Neutrophil (primary cell): ENCODE results near the gene ADD3.

Experiments used
- H3K27ac ChIP-seq: fragments of 200-600 bp; sonication (generic); 2 replicates; pipeline ENCODE4 v1.5.1; 2016; ENCODE audit warnings: mild to moderate bottlenecking, moderate library complexity
- H3K27me3 ChIP-seq: fragments of 200-600 bp; sonication (generic); 2 replicates; pipeline ENCODE4 v1.6.0; 2016; ENCODE audit warnings: mild to moderate bottlenecking
- H3K36me3 ChIP-seq: fragments of 200-600 bp; sonication (generic); 2 replicates; pipeline ENCODE4 v1.5.1; 2017
- H3K4me1 ChIP-seq, 2 experiments: fragments of 200-600 bp in 1 of 2; sonication (generic) in 1 of 2; 1 replicate in 1 of 2; 2 replicates in 1 of 2; pipeline versions ENCODE4 v1.5.1 to v1.6.1; 2013 to 2016; ENCODE audit warnings: low read depth in 1 of 2, low read length in 1 of 2, mild to moderate bottlenecking in 1 of 2, moderate library complexity in 1 of 2; ENCODE audit not compliant: control insufficient read depth in 1 of 2, insufficient read depth in 1 of 2
- H3K4me3 ChIP-seq, 2 experiments: fragments of 200-600 bp in 1 of 2; sonication (generic) in 1 of 2; 1 replicate in 1 of 2; 2 replicates in 1 of 2; pipeline ENCODE4 v1.5.1; 2013 to 2016; ENCODE audit warnings: low read depth in 1 of 2, low read length in 1 of 2, mild to moderate bottlenecking in 1 of 2, moderate library complexity in 1 of 2
- H3K9me3 ChIP-seq: fragments of 200-600 bp; sonication (generic); 2 replicates; pipeline ENCODE4 v1.5.1; 2016
- CTCF ChIP-seq: fragments of 200-600 bp; sonication (generic); IDR thresholded peaks from 2 replicates; pipeline ENCODE4 v1.5.1; 2016; ENCODE audit warnings: antibody characterized with exemption

ADD3 gene

GRCh38 chr10:109974504-109975191 lies 33.1 kb upstream of the ADD3 start:
- Histone ChIP-seq H3K27me3 (no peaks in the 10 kb centered on the region), H3K27ac (no peak overlapping the region), H3K9me3 (no peaks in the 10 kb centered on the region), H3K36me3 (no peaks in the 10 kb centered on the region), H3K4me3 (no peak overlapping the region), H3K4me1 (peaks cover 8 to 15% of the 10 kb centered on the region in 2 experiments)
- no peak for TF ChIP-seq CTCF

GRCh38 chr10:109975244-109976190 lies 32.3 kb upstream of the ADD3 start:
- Histone ChIP-seq H3K4me1 (peaks cover 8 to 15% of the 10 kb centered on the region in 2 experiments), H3K27me3 (no peaks in the 10 kb centered on the region), H3K36me3 (no peaks in the 10 kb centered on the region), H3K4me3 (no peak overlapping the region), H3K27ac (no peak overlapping the region), H3K9me3 (no peaks in the 10 kb centered on the region)
- TF ChIP-seq CTCF, result no peak

GRCh38 chr10:109976681-109977080 lies 31.1 kb upstream of the ADD3 start:
- Histone ChIP-seq H3K36me3 (no peaks in the 10 kb centered on the region), H3K9me3 (no peaks in the 10 kb centered on the region), H3K27ac (no peak overlapping the region), H3K27me3 (no peaks in the 10 kb centered on the region), H3K4me3 (no peak overlapping the region), H3K4me1 (peaks cover 8 to 15% of the 10 kb centered on the region in 2 experiments)
- TF ChIP-seq CTCF, result no peak

GRCh38 chr10:109977382-109977806 lies 30.4 kb upstream of the ADD3 start:
- Histone ChIP-seq H3K36me3 (no peaks in the 10 kb centered on the region), H3K4me3 (no peak overlapping the region)

GRCh38 chr10:109978481-109978880 lies 29.3 kb upstream of the ADD3 start:
- peaks cover 8 to 15% of the 10 kb centered on the region in 2 experiments for H3K4me1 ChIP-seq

More at GRCh38 chr10:109977382-109977806, 30.4 kb upstream of the ADD3 start:
- no peak overlapping the region for H3K27ac ChIP-seq
- H3K27me3 ChIP-seq, result no peaks in the 10 kb centered on the region
- H3K9me3 ChIP-seq, result no peaks in the 10 kb centered on the region
- peaks cover 8 to 15% of the 10 kb centered on the region in 2 experiments for H3K4me1 ChIP-seq
- TF ChIP-seq CTCF, result no peak

More at GRCh38 chr10:109978481-109978880, 29.3 kb upstream of the ADD3 start:
- Histone ChIP-seq H3K27ac (no peak overlapping the region), H3K36me3 (no peaks in the 10 kb centered on the region), H3K27me3 (no peaks in the 10 kb centered on the region), H3K9me3 (no peaks in the 10 kb centered on the region), H3K4me3 (no peak overlapping the region)
- TF ChIP-seq CTCF, result peak; percentile 75
